Adrenal gland (tissue), 12 donors: ENCODE results near the gene RCN2. TPM values are rescaled to one million over a fixed set of nuclear protein-coding genes. Genes with fewer than 3 reads are reported as not detected.

Experiments used
- DNase-seq, 7 donors: peaks; one replicate each; pipeline ENCODE4 v3.0.0-alpha.2; 2019 to 2020
- H3K27ac ChIP-seq, 5 donors: fragments of 200-600 bp; sonication (generic) in 4 of 5; 1 replicate in 3 of 5; 2 replicates in 2 of 5; pipeline versions ENCODE4 v1.5.1 to v1.8.0; 2016 to 2020; ENCODE audit warnings: mild to moderate bottlenecking in 1 of 5
- H3K27me3 ChIP-seq: fragments of 200-600 bp; 2 replicates; pipeline ENCODE4 v1.8.0; 2021
- H3K36me3 ChIP-seq, 2 donors: fragments of 200-600 bp; replicated peaks in 1 of 2; 1 replicate in 1 of 2; 2 replicates in 1 of 2; pipeline versions ENCODE4 v1.5.1 to v1.8.0; 2018 to 2022
- H3K4me1 ChIP-seq, 2 donors: fragments of 200-600 bp; replicated peaks in 1 of 2; 1 replicate in 1 of 2; 2 replicates in 1 of 2; pipeline versions ENCODE4 v1.5.1 to v1.8.0; 2018 to 2021
- H3K4me3 ChIP-seq, 4 donors: fragments of 200-600 bp; sonication (generic) in 3 of 4; one replicate each; pipeline ENCODE4 v1.5.1; 2016 to 2018
- H3K9me3 ChIP-seq, 3 donors: fragments of 200-600 bp; sonication (generic) in 1 of 3; replicated peaks in 1 of 3; 1 replicate in 2 of 3; 2 replicates in 1 of 3; pipeline versions ENCODE4 v1.5.1 to v1.8.0; 2016 to 2021
- CTCF ChIP-seq, 6 experiments: fragments of 450-650 bp in 4 of 6; fragments of 200-600 bp in 2 of 6; sonication (generic) in 1 of 6; IDR thresholded peaks; 1 replicate in 5 of 6; 2 replicates in 1 of 6; pipeline versions ENCODE4 v1.5.1 to v1.8.0; 2016 to 2021; ENCODE audit warnings: antibody characterized with exemption in 6 of 6, mild to moderate bottlenecking in 2 of 6, moderate library complexity in 1 of 6
- POLR2A ChIP-seq, 2 donors: fragments of 450-650 bp; IDR thresholded peaks; one replicate each; pipeline ENCODE4 v1.6.1; 2017; ENCODE audit warnings: antibody characterized with exemption in 2 of 2, mild to moderate bottlenecking in 2 of 2, moderate library complexity in 1 of 2
- WGBS, 4 donors: extraction: QIAGEN DNeasy Blood & Tissue Kit in 2 of 4; methylation state at CpG; one replicate each; pipeline versions ENCODE4 v1.1.5 to v1.1.7; 2013 to 2017; 5-methylcytosine and 5-hydroxymethylcytosine counted together
- intact Hi-C, 2 donors: fragments of 100-400 bp; cut with DNase I; formaldehyde crosslinking; loops; one replicate each; pipeline versions ENCODE4 v1.14.1 to v1.15.0; 2022 to 2023
- polyA plus RNA-seq, 3 donors: library from polyadenylated mRNA; stranded (reverse); fragments of 200-250 nt in 2 of 3; fragments of 350-450 nt in 1 of 3; fragmentation: Illumina TruSeq in 1 of 3; extraction: RNeasy Lipid Tissue Mini Kit (QIAGEN cat#74804) in 1 of 3; gene quantifications; one replicate each; pipeline ENCODE4 v1.2.3, GENCODE V29; 2013 to 2014
- total RNA-seq, 9 donors: library from RNA; depleted of rRNA in 4 of 9; stranded (reverse); fragments of >200 nt in 4 of 9; fragments of 120-200 nt in 1 of 9; fragmentation: NEBNext Ultra II Directional in 1 of 9; extraction: Animal tissue kit (Norgen Biotek cat#: 25700) in 1 of 9; gene quantifications; one replicate each; pipeline versions ENCODE4 v1.1.0 to v1.2.4, GENCODE V29; 2013 to 2023
- donor health status: healthy with polysubstance abuse.
- donor health status: Bipolar disorder and iron deficiency.
- donor health status: DM: yes; HTN: yes; CAD: no.
- donor health status: DM: no; HTN: no; CAD: no.
- donor health status: DM: no; HTN: no; CAD: no.
- donor health status: DM: yes; HTN: yes; CAD: no.

Gene RCN2
- total and polyA plus RNA-seq, 12 donors, result 9.7 to 58.6 (median 30.5) TPM

GRCh38 chr15:76988867-76989780 lies 57.6 kb downstream of the RCN2 start:
- no peaks in the 10 kb centered on the region for H3K36me3 ChIP-seq
- H3K27ac ChIP-seq, result peak overlapping the region in 2 of 5 donors; percentile 38 to 72
- TF ChIP-seq POLR2A (IDR thresholded peaks at IDR 0.05) (no peak), CTCF (IDR thresholded peaks at IDR 0.05) (no peak)
- 66 to 78% (median 75%) methylated on average over 9 to 12 of the region's 12 CpGs for WGBS, 4 donors
- no peaks in the 10 kb centered on the region for H3K9me3 ChIP-seq
- H3K27me3 ChIP-seq, result no peaks in the 10 kb centered on the region
- DNase-seq, result peak in 1 of 7 donors; percentile 19
- H3K4me1 ChIP-seq, result no peaks in the 10 kb centered on the region
- intact Hi-C loops, result loop anchor here in 1 of 2 donors (10.0 kb wide), 1 partner anchor 46 kb away; no protein-coding TSS in a partner anchor
- H3K4me3 ChIP-seq, result no peak overlapping the region

GRCh38 chr15:76991048-76991447 lies 59.5 kb downstream of the RCN2 start:
- no peak overlapping the region for H3K4me3 ChIP-seq
- TF ChIP-seq POLR2A (IDR thresholded peaks at IDR 0.05) (no peak), CTCF (IDR thresholded peaks at IDR 0.05) (no peak)
- no peaks in the 10 kb centered on the region for H3K36me3 ChIP-seq
- 75 to 85% (median 81%) methylated on average over 7 of the region's 7 CpGs for WGBS, 4 donors
- DNase-seq, result peak in 3 of 7 donors; percentile 20 to 31 (median 31)
- H3K9me3 ChIP-seq, result no peaks in the 10 kb centered on the region
- H3K4me1 ChIP-seq, result no peaks in the 10 kb centered on the region
- H3K27me3 ChIP-seq, result no peaks in the 10 kb centered on the region
- intact Hi-C loops, result no loop called here
- H3K27ac ChIP-seq, result no peak overlapping the region

GRCh38 chr15:76991741-76992645 lies 60.4 kb downstream of the RCN2 start:
- DNase-seq, result peak in 3 of 7 donors; percentile 36 to 57 (median 39)
- no peaks in the 10 kb centered on the region for H3K9me3 ChIP-seq
- no peak overlapping the region for H3K27ac ChIP-seq

More at GRCh38 chr15:76991741-76992645, 60.4 kb downstream of the RCN2 start:
- peaks cover 0 to 3% of the 10 kb centered on the region in 2 donors for H3K4me1 ChIP-seq
- H3K4me3 ChIP-seq, result no peak overlapping the region
- WGBS, 4 donors, result 83 to 86% (median 84%) methylated on average over 7 to 9 of the region's 9 CpGs
- no peaks in the 10 kb centered on the region for H3K36me3 ChIP-seq
- no peak for TF ChIP-seq POLR2A (IDR thresholded peaks at IDR 0.05)
- TF ChIP-seq CTCF (IDR thresholded peaks at IDR 0.05), result no peak
- no peaks in the 10 kb centered on the region for H3K27me3 ChIP-seq
- intact Hi-C loops, result no loop called here
